ENCODE results near the gene DTX3.
"Not testable (repeated sequence)": the region's sequence is repeated elsewhere in the genome, so short reads cannot be mapped to it uniquely, and the experiment has no call there.

Gene DTX3

DNA sequence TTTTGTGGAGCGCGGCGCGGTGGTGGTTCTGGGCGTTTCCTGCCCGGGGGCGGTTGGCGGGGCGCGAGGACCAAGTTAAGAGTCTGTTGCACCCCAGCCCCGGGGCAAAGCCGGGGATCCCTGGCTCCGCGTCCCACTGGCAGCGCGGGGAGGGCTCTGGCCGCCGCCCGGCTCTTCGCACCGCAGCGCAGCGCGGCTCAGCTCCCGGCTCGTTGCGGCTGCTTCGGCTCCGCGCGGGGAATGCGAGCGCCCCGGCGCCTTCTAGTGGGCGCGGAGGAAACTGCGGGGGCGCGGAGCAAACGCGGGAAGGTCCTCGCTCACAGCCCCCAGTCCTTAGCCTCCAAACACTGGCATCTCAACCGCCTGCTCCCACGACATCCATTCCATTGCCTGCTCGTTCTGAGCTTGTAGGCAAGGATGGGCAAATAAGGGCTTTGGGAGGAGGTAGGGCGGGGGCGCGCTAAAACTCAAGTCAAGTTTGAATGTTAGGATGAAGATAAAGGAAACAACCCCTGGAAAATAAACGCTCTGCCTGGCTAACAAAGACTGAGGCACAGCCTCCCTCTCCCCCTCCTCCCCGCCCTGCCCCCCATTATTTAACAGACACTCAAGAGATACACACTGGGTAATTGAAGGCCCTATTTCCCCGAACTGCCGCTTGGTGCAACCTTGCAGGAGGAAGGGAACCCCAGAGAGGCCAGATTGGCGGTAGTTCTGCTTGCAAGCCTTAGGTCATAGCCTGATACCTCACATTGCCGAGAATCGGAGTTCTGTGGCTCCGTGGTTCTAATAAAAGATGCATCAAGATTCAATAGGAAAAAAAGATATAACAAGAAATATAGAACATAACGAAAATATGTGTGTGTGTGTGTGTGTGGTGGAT is 28.6 kb downstream of the DTX3 start, which contains the start of gene B4GALNT1:
Gene B4GALNT1, minus strand, starts transcription at position 244 of the 883 bp plus-strand sequence. CDS start 1,069 bp downstream, outside the sequence.
- peak; percentile 68 to 81 for DNase-seq

DNA sequence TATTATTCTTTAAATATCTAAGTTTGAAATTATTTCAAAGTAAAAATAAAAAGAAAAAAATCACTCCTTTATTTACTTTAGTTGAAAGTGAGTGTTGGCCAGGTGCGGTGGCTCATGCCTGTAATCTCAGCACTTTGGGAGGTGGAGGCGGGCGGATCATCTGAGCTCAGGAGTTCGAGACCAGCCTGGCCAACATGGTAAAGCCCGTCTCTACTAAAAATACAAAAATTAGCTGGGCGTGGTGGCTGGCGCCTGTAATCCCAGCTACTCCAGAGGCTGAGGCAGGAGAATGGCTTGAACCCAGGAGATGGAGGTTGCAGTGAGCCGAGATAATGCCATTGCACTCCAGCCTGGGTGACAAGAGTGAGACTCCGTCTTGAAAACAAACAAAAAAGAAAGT is 32.1 kb downstream of the DTX3 start:
- DNase-seq = not testable (repeated sequence)

DNA sequence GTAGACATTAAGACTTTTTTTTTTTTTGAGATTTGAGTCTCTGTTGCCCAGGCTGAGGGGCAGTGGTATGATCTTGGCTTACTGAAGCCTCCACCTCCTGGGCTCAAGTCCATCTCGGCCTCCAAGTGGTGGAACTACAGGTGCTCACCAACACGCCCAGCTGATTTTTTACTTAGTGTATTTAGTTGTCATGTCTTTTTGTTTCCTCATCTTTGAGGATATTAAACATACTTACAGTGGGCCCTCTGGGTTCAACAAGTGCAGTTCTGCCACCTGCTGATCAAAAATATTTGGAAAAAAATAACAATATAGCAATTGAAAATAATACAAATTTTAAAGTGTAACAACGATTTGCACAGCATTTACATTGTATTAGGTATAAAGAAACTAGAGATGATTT is 32.7 kb downstream of the DTX3 start:
- DNase-seq = no peak

DNA sequence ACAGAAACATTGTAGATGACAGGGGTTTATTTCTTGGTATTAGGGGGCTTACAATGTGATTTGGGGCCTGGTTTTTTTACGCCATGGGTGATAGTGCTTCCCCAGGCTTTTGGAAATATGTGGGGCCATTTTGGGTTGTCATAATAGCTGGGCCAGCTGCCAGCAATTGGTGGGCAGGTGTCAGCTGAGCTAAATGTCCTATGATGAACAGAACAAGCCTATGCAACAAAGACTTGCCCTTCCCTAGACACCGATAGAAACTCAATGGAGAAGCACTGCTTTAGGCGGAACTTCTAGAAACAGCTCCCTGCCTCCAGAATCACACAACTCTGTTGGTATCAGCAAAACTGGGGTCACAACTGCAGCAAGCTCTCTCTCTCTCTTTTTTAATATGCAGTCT is 33.5 kb downstream of the DTX3 start:
- no peak for DNase-seq

DNA sequence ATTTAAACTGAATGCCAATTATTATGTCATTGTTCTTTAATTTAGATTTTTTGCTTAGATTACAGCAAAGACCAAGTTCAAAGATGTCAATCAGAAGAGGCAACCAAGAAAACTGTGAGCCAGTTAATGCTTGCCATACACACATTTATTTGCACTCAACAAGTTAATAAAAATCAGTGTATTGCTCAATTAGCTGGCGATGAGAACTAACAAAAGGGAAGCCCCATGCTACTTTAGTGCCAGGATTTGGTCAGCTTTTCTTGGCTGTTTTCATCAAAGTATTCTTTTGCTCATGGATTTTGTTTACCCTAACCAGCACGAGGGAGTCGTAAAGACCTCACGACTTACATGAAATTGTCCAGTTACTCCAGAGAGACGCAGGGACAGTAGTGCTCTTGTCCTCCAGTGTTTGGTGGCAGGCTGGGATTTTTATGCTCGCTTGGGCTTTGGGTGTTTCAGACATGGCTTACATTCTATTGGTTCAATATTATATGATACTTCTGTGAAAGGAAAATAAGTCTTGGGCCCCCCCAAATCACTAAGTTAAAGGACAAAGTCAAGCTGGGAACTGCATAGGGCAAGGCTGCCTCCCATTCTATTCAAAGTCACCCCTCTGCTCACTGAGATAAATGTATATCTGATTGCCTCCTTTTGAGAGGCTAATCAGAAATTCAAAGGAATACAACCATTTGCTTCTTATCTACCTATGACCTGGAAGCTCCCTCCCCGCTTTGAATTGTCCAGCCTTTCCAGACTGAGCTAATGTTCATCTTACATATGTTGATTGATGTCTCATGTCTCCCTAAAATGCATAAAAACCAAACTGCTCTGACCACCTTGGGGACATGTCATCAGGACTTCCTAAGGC is 35.8 kb downstream of the DTX3 start:
- DNase-seq = no peak

DNA sequence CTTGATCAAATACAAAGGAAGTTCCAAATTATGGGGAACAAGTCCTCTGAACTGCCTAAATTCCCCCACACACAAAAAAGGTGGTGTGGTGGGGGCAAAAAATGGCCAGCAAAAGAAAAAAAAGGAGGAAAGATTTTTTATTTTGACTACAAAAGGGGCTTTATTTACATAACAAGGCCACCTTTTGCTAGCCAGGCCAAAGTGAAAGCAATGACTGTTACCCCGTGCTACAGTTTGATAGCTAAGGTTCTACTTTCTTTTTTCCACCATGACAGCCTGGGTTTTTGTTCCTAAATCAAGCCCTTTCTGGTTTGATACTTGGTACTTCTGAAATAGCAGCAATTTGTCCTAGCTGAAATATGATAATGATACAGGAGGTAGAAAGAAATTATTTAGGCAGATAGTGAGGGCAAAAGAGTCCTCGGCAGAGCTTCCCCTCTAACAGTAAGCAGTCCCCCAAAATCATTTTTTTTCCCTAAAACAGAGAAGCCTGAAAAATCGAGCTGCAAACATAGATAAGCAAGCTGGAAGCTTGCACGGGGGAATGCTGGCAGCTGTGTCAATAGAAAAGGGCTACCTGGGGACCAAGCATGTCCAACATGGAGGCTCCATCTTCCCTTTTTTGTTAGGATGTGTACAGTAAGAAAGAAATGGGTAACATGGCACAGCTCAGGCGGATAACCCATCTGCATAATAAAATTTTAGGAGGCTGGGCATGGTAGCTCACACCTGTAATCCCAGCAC is 37.2 kb downstream of the DTX3 start:
- DNase-seq = no peak

DNA sequence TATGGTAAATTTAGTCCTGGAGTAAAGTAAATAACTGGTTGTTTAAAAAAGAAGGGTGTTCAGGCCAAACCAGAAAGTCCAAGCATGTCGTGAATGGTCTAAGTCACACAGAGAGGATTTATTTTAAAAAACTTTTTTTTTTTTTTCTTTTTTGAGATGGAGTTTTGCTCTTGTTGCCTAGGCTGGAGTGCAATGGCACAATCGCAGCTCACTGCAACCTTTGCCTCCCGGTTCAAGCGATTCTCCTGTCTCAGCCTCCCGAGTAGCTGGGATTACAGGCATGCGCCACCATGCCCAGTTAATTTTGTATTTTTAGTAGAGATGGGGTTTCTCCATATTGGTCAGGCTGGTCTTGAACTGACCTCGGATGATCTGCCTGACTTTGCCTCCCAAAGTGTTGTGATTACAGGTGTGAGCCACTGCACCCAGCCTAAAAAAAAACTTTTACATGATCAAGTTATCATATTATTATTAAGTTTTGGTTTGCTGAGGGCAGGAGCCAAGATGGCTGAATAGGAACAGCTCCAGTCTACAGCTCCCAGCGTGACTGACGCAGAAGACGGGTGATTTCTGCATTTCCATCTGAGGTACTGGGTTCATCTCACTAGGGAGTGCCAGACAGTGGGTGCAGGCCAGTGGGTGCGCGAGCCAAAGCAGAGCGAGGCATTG is 41.5 kb downstream of the DTX3 start:
- DNase-seq = peak; percentile 3 to 8

DNA sequence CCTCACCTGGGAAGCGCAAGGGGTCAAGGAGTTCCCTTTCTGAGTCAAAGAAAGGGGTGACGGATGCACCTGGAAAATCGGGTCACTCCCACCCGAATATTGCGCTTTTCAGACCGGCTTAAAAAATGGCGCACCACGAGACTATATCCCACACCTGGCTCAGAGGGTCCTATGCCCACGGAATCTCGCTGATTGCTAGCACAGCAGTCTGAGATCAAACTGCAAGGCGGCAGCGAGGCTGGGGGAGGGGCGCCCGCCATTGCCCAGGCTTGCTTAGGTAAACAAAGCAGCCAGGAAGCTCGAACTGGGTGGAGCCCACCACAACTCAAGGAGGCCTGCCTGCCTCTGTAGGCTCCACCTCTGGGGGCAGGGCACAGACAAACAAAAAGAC is 42.0 kb downstream of the DTX3 start:
- DNase-seq = not testable (repeated sequence)

DNA sequence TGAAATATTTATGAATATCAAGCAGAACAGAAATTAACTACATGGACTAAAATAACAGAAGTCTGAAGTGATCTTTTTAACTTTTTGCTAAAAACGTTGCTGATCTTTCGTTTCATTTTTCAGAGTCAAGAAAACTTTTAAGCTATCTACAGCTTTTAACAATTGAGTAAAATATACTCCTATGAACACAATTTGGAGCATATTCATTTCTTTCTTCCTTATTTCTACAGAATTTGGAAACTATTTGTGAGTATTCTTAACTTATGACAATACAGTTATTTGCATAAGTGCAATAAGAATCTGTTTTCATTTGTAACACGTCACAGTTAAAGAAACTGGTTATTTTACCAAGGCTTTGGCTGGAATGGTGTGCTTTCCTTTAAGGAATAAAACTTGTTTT is 49.4 kb downstream of the DTX3 start:
- no peak for DNase-seq

DNA sequence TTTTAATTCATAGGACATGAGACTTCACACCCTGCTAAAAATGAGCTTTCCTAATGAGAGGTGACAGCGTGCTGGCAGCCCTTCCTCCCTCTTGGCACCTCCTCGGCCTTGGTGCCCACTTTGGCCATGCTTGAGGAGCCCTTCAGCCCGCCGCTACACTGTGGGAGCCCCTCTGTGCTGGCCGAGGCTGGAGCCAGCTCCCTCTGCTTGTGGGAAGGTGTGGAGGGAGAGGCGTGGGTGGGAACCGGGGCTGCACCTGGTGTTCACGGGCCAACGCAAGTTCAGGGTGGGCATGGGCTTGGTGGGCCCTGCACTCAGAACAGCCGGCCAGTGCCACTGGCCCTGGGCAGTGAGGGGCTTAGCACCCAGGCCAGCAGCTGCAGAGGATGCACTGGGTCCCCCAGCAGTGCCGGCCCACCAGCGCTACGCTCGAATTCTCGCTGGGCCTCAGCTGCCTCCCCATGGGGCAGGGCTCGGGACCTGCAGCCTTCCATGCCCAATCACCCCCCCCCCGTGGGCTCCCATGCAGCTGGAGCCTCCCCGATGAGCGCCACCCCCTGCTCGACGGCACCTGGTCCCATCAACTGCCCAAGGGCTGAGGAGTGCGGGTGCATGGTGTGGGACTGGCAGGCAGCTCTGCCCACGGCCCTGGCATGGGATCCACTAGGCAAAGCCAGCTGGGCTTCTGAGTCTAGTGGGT is 51.1 kb downstream of the DTX3 start:
- DNase-seq = no peak

DNA sequence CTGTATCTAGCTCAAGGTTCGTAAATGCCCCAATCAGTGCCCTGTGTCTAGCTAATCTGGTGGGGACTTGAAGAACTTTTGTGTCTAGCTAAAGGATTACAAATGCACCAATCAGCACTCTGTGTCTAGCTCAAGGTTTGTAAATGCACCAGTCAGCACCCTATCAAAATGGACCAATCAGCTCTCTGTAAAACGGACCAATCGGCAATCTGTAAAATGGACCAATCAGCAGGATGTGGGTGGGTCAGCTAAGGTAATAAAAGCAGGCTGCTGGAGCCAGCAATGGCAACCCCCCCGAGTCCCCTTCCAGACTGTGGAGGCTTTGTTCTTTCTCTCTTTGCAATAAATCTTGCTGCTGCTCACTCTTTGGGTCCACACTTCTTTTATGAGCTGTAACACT is 51.8 kb downstream of the DTX3 start:
- DNase-seq = not testable (repeated sequence)

DNA sequence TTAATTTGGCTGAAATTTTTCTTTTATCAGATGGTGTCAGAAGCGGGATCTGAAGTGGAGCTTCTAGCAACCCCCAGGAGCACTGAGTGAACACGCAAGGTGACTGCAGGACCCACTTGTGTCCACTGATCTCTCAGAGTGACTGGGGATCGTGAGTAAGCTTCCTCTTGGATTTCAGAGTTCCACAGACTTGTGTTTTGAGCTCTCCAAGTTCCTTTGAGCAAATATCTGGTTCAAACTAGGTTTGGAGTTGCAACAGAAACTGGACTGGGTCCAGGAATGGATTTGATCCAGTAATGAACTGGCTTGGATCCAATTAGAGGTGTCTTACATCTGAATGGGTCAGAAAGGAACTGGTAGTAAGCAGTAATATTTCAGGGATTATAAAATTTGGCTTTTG is 53.1 kb downstream of the DTX3 start:
- no peak for DNase-seq

DNA sequence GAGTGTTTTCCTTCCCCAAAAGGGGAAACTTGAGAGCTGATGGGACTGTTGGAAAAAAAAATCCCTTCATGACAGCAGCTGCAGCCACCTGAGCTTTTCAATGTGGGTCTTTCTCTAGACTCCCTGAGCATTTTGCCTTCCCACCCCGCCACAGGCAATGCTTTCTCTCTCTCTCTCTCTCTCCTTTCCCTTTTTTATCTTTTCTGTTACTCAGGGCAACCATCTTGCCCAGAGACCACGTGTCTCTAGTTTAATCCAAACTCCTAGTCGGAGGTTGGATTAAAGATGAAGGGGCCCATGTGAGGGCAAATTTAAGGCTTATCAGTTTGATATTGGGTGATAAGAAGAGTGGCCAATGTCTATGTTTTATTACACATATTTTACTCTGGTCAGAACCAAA is 54.3 kb downstream of the DTX3 start:
- DNase-seq = no peak
